ES-I3 (cell line): ENCODE measurements around the gene PITX1.
"Not testable (repeated sequence)": the region's sequence is repeated elsewhere in the genome, so short reads cannot be mapped to it uniquely, and the experiment has no call there.

Experiments
- H3K36me3 ChIP-seq: 2 replicates; pipeline ENCODE4 v1.6.1; 2013; ENCODE audit warnings: mild to moderate bottlenecking, low read length, control low read depth, moderate library complexity; ENCODE audit not compliant: insufficient read depth
- H3K4me1 ChIP-seq: 2 replicates; pipeline ENCODE4 v1.6.1; 2013; ENCODE audit warnings: mild to moderate bottlenecking, control low read depth, low read length; ENCODE audit not compliant: insufficient read depth
- H3K9ac ChIP-seq: 2 replicates; pipeline ENCODE4 v1.6.1; 2013; ENCODE audit warnings: low read depth, mild to moderate bottlenecking, low read length, moderate library complexity
- H3K9me3 ChIP-seq: 2 replicates; pipeline ENCODE4 v1.6.1; 2013; ENCODE audit warnings: mild to moderate bottlenecking, low read length, moderate library complexity; ENCODE audit not compliant: control insufficient read depth, insufficient read depth

The PITX1 gene

DNA sequence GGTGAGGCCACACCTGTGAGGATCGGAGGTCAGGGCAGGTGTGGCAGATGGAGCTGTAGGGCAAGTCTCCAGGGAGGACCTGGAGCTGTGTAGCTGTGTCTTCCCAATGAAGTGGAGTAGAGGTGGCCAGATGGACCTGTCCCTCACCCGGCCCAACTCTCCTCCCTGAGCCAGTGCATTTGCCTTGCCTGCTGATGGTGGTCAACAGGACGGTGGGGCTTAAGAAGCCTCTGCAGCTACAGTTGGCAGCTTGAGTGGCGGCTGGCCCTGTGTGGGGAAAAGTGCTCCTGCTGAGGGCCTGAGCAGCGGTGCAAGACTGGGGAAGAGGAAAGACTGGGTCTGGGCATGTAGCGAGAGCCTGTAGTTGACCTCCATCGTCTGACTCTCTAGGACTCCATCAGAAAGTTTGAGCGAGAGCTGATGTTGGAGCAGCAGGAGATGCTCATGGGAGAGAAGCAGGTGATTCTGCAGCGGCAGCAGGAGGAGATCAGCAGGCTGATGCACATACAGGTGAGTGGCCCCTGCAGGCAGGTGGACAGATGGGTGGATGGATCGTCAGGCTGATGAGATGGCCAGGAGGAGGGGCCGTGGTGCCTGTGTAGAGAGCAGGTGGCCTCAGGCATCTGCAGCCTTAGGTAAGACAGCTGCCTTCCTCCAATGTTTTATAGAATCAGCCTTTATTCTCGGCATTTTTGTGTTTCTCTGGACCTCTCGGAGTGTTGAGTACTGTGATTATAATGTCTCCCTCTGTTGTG lies 24.9 kb downstream of the PITX1 start:
- no peaks in the 10 kb centered on the region for H3K9me3 ChIP-seq
- H3K36me3 ChIP-seq = no peaks in the 10 kb centered on the region
- no peak overlapping the region for H3K9ac ChIP-seq
- H3K4me1 ChIP-seq = no peaks in the 10 kb centered on the region

DNA sequence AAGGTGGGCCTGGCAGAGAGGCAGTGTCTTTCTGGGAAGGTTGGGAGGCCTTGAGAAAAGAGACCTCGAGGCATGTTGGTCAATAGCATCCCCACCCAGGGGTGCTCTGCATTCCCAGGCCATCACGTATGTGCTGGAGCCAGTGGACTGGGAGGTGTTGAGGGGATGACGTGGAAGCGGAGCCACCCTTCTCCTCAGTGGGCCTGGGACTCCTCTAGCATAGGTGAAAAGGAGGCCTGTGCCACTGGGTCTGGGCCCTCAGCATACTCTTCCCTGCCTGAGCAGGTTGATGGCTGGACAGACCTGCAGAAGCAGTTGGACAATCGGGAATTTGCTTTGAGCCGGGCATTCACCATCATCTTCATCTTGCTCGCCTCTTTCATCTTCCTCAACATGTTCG lies 25.5 kb downstream of the PITX1 start:
- no peak overlapping the region for H3K9ac ChIP-seq
- no peaks in the 10 kb centered on the region for H3K36me3 ChIP-seq
- H3K9me3 ChIP-seq = no peaks in the 10 kb centered on the region
- H3K4me1 ChIP-seq = no peaks in the 10 kb centered on the region

DNA sequence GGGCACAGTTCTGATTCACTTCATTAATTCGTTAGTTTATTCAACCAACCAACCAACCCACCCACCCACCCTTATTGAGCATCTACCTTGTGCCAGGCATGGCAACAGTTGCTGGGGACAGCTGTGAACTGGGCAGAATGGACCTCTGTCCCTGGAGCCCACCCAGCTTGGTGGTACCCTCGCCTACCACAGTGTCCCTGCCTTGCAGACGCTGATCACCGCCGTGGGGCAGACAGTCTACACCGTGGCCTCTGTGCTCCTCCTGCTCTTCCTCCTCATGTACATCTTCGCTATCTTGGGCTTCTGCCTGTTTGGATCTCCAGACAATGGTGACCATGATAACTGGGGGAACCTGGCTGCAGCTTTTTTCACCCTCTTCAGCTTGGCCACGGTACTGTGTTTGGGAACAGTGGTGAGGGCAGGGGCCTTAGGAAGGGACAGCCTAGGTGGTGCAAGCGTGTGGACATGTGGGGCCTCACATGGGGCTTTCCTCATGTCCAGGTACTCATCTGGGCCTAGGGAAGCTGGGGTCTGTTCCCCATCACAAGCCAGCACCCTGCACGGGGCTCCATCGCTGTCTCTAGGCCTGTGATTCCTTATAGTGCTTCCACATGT lies 26.2 kb downstream of the PITX1 start:
- H3K36me3 ChIP-seq = no peaks in the 10 kb centered on the region
- H3K9ac ChIP-seq = no peak overlapping the region
- no peaks in the 10 kb centered on the region for H3K4me1 ChIP-seq
- no peaks in the 10 kb centered on the region for H3K9me3 ChIP-seq

DNA sequence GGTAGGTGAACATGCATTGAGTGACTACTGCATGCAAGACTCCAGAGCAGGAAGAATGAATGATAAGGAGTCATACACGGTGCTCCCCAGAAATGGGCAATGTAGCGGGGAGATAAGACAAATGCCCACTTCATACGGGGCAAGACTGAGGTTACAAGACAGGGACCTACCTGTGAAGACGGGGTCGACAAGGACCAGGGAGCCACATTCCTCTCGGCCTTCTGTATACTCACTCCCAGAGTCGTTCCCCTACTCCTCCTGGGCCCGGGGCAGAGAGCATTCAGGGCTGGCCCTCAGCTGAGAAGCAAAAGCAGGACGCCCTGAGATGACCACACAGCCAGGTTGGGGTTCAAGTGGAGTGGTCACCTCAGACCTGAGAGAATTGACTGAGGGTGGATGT lies 26.7 kb downstream of the PITX1 start:
- H3K4me1 ChIP-seq = no peaks in the 10 kb centered on the region
- no peaks in the 10 kb centered on the region for H3K36me3 ChIP-seq
- H3K9me3 ChIP-seq = no peaks in the 10 kb centered on the region
- no peak overlapping the region for H3K9ac ChIP-seq

DNA sequence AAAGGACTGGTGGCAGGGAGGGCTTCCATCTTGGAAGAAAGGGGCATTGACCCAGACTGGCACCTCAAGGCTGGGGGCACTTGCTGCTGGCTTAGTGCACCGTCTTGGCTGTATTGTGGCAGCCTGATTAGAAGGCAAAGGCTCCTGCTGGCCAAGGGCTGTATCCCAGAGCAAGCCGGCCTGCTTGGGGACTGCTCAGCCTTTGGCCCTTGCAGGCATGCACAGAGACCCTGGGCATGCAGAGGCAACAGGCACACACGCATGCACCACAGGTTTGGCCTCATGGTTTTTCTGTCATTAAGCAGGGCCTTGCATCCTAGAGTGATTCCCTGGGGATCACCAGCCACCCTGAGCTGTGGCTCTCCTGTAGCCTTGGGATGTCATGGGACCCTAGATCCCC lies 29.0 kb downstream of the PITX1 start:
- no peaks in the 10 kb centered on the region for H3K9me3 ChIP-seq
- H3K4me1 ChIP-seq = no peaks in the 10 kb centered on the region

DNA sequence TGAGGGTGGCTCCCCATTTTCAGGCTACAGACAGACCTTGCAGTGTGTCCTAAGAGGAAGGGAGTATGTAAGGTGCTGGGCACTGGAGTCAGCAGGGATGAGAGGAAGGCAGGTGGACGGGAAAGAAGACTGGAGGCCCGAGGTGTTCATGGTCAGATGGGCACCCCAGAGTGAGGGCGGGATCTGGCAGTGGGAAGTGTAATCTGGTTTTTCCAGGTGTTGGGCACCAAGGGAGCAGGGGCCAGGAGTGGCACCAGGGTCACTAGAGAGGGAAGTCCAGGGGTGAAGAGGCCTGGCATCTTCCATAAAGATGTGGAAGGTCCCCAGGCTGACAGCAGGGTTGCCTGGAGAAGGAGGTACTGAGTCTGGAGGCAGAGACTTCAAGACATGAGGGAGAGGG lies 29.7 kb downstream of the PITX1 start:
- Histone ChIP-seq H3K36me3 (no peaks in the 10 kb centered on the region), H3K9me3 (no peaks in the 10 kb centered on the region), H3K4me1 (no peaks in the 10 kb centered on the region), H3K9ac (no peak overlapping the region)

More for the DNA sequence above, 29.0 kb downstream of the PITX1 start:
- Histone ChIP-seq H3K36me3 (no peaks in the 10 kb centered on the region), H3K9ac (no peak overlapping the region)

DNA sequence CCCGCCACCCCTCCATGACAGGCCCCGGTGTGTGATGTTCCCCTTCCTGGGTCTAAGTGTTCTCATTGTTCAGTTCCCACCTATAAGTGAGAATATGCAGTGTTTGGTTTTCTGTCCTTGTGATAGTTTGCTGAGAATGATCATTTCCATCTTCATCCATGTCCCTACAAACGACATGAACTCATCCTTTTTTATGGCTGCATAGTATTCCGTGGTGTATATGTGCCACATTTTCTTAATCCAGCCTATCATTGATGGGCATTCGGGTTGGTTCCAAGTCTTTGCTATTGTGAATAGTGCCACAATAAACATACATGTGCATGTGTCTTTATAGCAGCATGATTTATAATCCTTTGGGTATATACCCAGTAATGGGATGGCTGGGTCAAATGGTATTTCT lies 36.0 kb downstream of the PITX1 start:
- not testable (repeated sequence) for H3K9ac ChIP-seq, H3K9me3 ChIP-seq, H3K4me1 ChIP-seq, H3K36me3 ChIP-seq

DNA sequence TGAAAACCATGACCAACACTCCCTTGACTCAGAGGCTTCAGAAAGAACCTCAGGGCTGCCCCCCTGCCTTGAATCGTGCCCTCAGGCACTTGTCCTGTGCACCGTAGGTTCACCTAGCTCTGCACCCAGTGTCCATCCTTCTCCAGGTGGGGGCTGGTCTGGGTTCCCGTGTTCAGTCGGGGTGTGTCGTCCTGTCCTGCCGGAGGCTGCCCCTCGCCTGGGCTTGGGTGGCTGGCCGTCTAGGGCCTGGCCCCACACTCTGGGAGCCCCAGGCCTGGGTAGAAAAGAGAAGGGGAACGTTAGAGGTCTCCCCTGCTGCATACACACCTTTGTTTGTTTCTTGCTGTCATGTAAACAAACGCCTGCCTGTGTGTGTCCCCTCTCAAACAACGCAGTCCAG lies 37.0 kb downstream of the PITX1 start:
- H3K9me3 ChIP-seq = no peaks in the 10 kb centered on the region
- H3K4me1 ChIP-seq = no peaks in the 10 kb centered on the region
- no peak overlapping the region for H3K9ac ChIP-seq
- H3K36me3 ChIP-seq = no peaks in the 10 kb centered on the region

DNA sequence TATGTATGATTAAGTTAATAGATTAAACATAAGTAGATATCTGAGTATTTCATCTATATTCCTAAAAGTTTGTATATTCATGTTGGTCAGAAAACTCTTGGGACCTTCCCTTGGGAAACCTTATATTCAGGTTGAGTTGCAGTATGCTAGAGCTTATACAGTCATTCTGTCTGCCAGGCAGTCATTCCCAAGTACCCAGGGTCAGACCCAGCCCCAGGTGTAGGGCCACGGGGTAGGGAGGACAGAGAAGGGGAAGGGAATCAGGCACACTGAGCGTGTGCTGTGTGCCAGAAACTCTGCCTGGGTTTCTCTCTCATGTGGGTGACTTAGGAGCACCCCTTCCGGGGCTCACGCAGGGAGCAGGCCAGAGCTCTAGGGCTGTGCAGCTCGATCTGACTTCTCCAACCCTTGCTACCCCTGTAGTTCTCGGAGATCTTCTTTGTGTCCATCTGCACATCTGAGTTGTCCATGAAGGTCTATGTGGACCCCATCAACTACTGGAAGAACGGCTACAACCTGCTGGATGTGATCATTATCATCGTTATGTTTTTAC lies 38.1 kb downstream of the PITX1 start:
- Histone ChIP-seq H3K9ac (no peak overlapping the region), H3K9me3 (no peaks in the 10 kb centered on the region), H3K36me3 (no peaks in the 10 kb centered on the region), H3K4me1 (no peaks in the 10 kb centered on the region)

DNA sequence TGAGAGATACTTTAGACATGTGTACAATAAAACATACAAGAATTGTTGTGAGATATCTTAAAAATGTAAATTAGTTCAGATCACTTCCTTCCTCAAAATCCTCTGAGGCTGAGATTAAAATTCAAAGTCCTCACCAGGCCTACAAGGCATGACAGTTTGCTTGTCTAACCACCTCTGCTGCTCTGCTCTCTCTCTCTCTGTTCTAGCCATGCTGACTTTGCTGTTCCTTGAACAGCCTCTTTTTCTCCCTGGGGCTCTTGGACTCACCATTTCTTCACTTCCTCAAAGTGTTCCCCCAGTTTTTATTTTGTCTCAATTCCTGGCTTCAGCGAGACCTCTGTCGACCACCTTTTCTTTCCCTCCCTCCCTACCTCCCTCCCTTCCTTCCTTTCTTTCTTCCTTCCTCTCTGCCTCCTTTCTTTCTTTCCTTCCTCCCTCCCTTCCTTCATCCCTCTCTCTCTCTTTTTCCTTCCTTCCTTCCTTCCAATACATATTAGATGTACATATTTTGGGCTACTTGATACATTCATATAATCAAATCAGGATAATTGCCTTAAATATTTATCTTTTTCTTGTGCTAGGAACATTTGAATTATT lies 39.4 kb downstream of the PITX1 start:
- H3K36me3 ChIP-seq = no peaks in the 10 kb centered on the region
- no peak overlapping the region for H3K9ac ChIP-seq
- H3K9me3 ChIP-seq = no peaks in the 10 kb centered on the region
- H3K4me1 ChIP-seq = peaks cover 8% of the 10 kb centered on the region; the same call in 1 of the 2 replicates

DNA sequence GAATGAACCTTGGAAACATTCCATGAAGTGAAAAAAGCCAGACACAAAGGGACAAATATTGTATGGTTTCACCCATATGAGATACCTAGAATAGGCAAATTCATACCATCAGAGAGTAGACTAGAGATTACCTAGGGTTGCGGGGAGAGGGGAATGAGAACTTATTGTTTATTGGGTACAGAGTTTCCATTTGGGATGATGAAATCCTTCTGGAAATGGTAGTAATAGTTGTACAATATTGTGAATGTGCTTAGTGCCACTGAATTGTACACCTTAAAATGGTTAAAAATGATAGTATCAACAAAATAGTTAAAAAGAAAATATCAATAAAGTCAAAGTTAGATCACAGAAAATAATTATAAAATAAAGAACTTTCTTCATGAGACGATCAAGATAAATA lies 40.9 kb downstream of the PITX1 start:
- Histone ChIP-seq H3K9ac (no peak overlapping the region), H3K4me1 (peaks cover 11% of the 10 kb centered on the region; the same call in 1 of the 2 replicates), H3K36me3 (no peaks in the 10 kb centered on the region), H3K9me3 (no peaks in the 10 kb centered on the region)

DNA sequence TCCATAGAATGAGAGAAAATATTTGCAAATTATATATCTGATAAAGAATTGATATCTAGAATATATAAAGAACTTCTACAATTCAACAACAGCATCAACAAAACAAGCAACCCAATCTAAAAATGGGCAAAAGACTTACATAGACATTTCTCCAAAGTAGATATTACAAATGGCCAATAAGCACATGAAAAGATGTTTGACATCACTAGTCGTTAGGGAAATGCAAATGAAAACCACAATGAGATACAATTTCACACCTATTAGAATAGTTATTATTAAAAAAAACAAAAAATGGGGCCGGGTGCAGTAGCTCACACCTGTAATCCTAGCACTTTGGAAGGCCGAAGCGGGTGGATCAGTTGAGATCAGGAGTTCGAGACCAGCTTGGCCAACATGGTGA lies 41.9 kb downstream of the PITX1 start:
- H3K9me3 ChIP-seq = no peaks in the 10 kb centered on the region
- H3K9ac ChIP-seq = no peak overlapping the region
- H3K4me1 ChIP-seq = peaks cover 11% of the 10 kb centered on the region; the same call in 1 of the 2 replicates
- H3K36me3 ChIP-seq = no peaks in the 10 kb centered on the region

DNA sequence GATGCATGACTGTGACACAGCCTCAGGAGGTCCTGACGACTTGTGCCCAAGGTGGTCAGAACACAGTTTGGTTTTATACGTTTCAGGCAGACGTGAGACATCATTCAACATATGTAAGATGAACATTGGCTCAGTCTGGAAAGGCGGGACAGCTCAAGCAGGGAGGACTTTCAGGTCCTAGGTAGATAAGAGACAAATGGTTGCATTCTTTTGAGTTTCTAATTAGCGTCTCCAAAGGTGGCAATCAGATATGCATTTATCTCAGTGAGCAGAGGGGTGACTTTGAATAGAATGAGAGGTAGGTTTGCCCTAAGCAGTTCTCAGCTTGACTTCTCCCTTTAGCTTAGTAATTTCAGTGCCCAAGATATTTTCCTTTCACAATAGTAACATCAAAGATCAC lies 43.8 kb downstream of the PITX1 start:
- H3K4me1 ChIP-seq = peaks cover 11% of the 10 kb centered on the region; the same call in 1 of the 2 replicates
- not testable (repeated sequence) for H3K9ac ChIP-seq, H3K9me3 ChIP-seq, H3K36me3 ChIP-seq

DNA sequence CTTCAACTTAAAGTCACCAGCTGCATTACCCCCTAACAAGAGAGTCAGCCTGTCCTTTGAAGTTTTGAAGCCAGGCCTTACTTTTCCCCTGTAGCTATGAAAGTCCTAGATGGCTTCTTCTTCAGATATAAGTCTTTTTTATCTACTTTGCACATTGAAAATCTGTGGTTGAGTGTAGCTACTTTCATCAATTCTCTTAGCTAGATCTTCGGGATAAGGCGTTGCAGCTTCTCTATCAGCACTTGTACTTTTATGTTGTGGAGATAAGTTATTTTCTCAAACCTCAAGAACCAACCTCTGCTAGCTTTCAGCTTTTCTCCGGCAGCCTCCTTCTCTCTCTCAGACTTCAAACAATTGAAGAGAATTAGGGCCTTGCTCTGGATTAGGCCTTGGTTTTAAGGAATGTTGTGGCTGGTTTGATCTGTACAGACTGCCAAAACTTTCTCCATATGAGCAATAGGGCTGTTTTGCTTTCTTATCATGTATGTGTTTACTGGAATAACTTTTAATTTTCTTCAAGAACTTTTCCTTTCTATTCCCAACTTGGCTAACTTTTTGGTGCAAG lies 44.7 kb downstream of the PITX1 start:
- Histone ChIP-seq H3K4me1 (peaks cover 11% of the 10 kb centered on the region; the same call in 1 of the 2 replicates), H3K9me3 (no peaks in the 10 kb centered on the region), H3K9ac (no peak overlapping the region), H3K36me3 (no peaks in the 10 kb centered on the region)
